ENCODE results near the gene NRL. TPM values are rescaled to one million over a fixed set of nuclear protein-coding genes. Genes with fewer than 3 reads are reported as not detected.

Gene NRL
- total and polyA plus RNA-seq, 2 donors: 0.85 to 2.9 TPM

- WGBS: 93% methylated on average over 3 of the region's 3 CpGs
- H3K27ac ChIP-seq (ENCODE audit: low read depth): no peak overlapping the region
- H3K4me1 ChIP-seq (ENCODE audit: insufficient read depth): no peaks in the 10 kb centered on the region
- H3K4me3 ChIP-seq (ENCODE audit: low read depth, low read length): no peak overlapping the region
- no peak for DNase-seq (ENCODE audit: extremely low spot score)
- peaks cover 4% of the 10 kb centered on the region for H3K36me3 ChIP-seq (ENCODE audit: insufficient read depth)
Observed at GRCh38 chr14:24149302-24149969, 34.7 kb upstream of the NRL start.

- WGBS: 6% methylated on average over 29 of the region's 29 CpGs
- Histone ChIP-seq H3K36me3 (ENCODE audit: insufficient read depth) (peaks cover 4% of the 10 kb centered on the region), H3K4me1 (ENCODE audit: insufficient read depth) (no peaks in the 10 kb centered on the region), H3K27ac (ENCODE audit: low read depth) (peak overlapping the region; percentile 52), H3K4me3 (ENCODE audit: low read depth, low read length) (peak overlapping the region; percentile 74)
- no peak for DNase-seq (ENCODE audit: extremely low spot score)
Observed at GRCh38 chr14:24147761-24148428, 33.1 kb upstream of the NRL start.

- peak; percentile 97 for DNase-seq (ENCODE audit: extremely low spot score)
- under 1% methylated on average over 57 of the region's 57 CpGs for WGBS
- H3K4me3 ChIP-seq (ENCODE audit: low read depth, low read length): peak within 1 kb of the TSS; percentile 74
- H3K4me1 ChIP-seq (ENCODE audit: insufficient read depth): no peaks in the 10 kb centered on the region
- H3K27ac ChIP-seq (ENCODE audit: low read depth): peak within 1 kb of the TSS; percentile 87
- peaks cover 4% of the 10 kb centered on the region for H3K36me3 ChIP-seq (ENCODE audit: insufficient read depth)
Observed at GRCh38 chr14:24146978-24147760, 32.4 kb upstream of the NRL start, which contains the start of gene RNF31. Gene RNF31, plus strand, starts transcription at chr14:24147498. Its CDS starts 201 bp downstream, at chr14:24147699.

- DNase-seq (ENCODE audit: extremely low spot score): peak; percentile 89
- Histone ChIP-seq H3K27ac (ENCODE audit: low read depth) (peak within 1 kb of the TSS; percentile 87), H3K4me3 (ENCODE audit: low read depth, low read length) (peak within 1 kb of the TSS; percentile 74), H3K36me3 (ENCODE audit: insufficient read depth) (peaks cover 4% of the 10 kb centered on the region), H3K4me1 (ENCODE audit: insufficient read depth) (no peaks in the 10 kb centered on the region)
- WGBS: under 1% methylated on average over 25 of the region's 25 CpGs
Observed at GRCh38 chr14:24146453-24146977, 31.8 kb upstream of the NRL start, which contains the start of gene PSME2. Gene PSME2, minus strand, starts transcription at chr14:24146610. Its CDS starts 29 bp downstream, at chr14:24146581.

GRCh38 chr14:24145690-24146452, 31.1 kb upstream of the NRL start:
- WGBS: 18% methylated on average over 9 of the region's 9 CpGs
- Histone ChIP-seq H3K27ac (ENCODE audit: low read depth) (peak overlapping the region; percentile 87), H3K4me1 (ENCODE audit: insufficient read depth) (no peaks in the 10 kb centered on the region), H3K36me3 (ENCODE audit: insufficient read depth) (peaks cover 4% of the 10 kb centered on the region), H3K4me3 (ENCODE audit: low read depth, low read length) (peak overlapping the region; percentile 56)
- DNase-seq (ENCODE audit: extremely low spot score): no peak

- Histone ChIP-seq H3K4me3 (ENCODE audit: low read depth, low read length) (no peak overlapping the region), H3K27ac (ENCODE audit: low read depth) (no peak overlapping the region), H3K36me3 (ENCODE audit: insufficient read depth) (no peaks in the 10 kb centered on the region), H3K4me1 (ENCODE audit: insufficient read depth) (no peaks in the 10 kb centered on the region)
- WGBS: 91% methylated on average over 2 of the region's 2 CpGs
- no peak for DNase-seq (ENCODE audit: extremely low spot score)
Observed at GRCh38 chr14:24145219-24145618, 30.5 kb upstream of the NRL start.

GRCh38 chr14:24144451-24144850, 29.7 kb upstream of the NRL start:
- Histone ChIP-seq H3K36me3 (ENCODE audit: insufficient read depth) (no peaks in the 10 kb centered on the region), H3K4me1 (ENCODE audit: insufficient read depth) (no peaks in the 10 kb centered on the region), H3K4me3 (ENCODE audit: low read depth, low read length) (no peak overlapping the region), H3K27ac (ENCODE audit: low read depth) (no peak overlapping the region)
- WGBS: 94% methylated on average over 1 of the region's 1 CpG
- DNase-seq (ENCODE audit: extremely low spot score): no peak

GRCh38 chr14:24143511-24143910, 28.8 kb upstream of the NRL start:
- no peak for DNase-seq (ENCODE audit: extremely low spot score)
- 94% methylated on average over 2 of the region's 2 CpGs for WGBS
- no peaks in the 10 kb centered on the region for H3K4me1 ChIP-seq (ENCODE audit: insufficient read depth)
- no peaks in the 10 kb centered on the region for H3K36me3 ChIP-seq (ENCODE audit: insufficient read depth)
- no peak overlapping the region for H3K27ac ChIP-seq (ENCODE audit: low read depth)
- no peak overlapping the region for H3K4me3 ChIP-seq (ENCODE audit: low read depth, low read length)

GRCh38 chr14:24141097-24141880, 26.5 kb upstream of the NRL start, which contains the start of gene EMC9:
Gene EMC9, minus strand, starts transcription at chr14:24141591. Its CDS starts 287 bp downstream, at chr14:24141304.
- under 1% methylated on average over 65 of the region's 65 CpGs for WGBS
- H3K27ac ChIP-seq (ENCODE audit: low read depth): peak within 1 kb of the TSS; percentile 77
- peak within 1 kb of the TSS; percentile 54 for H3K4me3 ChIP-seq (ENCODE audit: low read depth, low read length)
- peak; percentile 99 for DNase-seq (ENCODE audit: extremely low spot score)
- H3K4me1 ChIP-seq (ENCODE audit: insufficient read depth): no peaks in the 10 kb centered on the region
- peaks cover 1% of the 10 kb centered on the region for H3K36me3 ChIP-seq (ENCODE audit: insufficient read depth)

- H3K4me3 ChIP-seq (ENCODE audit: low read depth, low read length): no peak overlapping the region
Observed at GRCh38 chr14:24139272-24139934, 24.7 kb upstream of the NRL start.

GRCh38 chr14:24138396-24139271, 23.9 kb upstream of the NRL start:
- no peak overlapping the region for H3K27ac ChIP-seq (ENCODE audit: low read depth)

More at GRCh38 chr14:24139272-24139934, 24.7 kb upstream of the NRL start:
- DNase-seq (ENCODE audit: extremely low spot score): no peak
- Histone ChIP-seq H3K36me3 (ENCODE audit: insufficient read depth) (peaks cover 1% of the 10 kb centered on the region), H3K27ac (ENCODE audit: low read depth) (no peak overlapping the region), H3K4me1 (ENCODE audit: insufficient read depth) (no peaks in the 10 kb centered on the region)
- 93% methylated on average over 9 of the region's 9 CpGs for WGBS

More at GRCh38 chr14:24138396-24139271, 23.9 kb upstream of the NRL start:
- Histone ChIP-seq H3K4me1 (ENCODE audit: insufficient read depth) (no peaks in the 10 kb centered on the region), H3K36me3 (ENCODE audit: insufficient read depth) (peaks cover 1% of the 10 kb centered on the region), H3K4me3 (ENCODE audit: low read depth, low read length) (no peak overlapping the region)
- no peak for DNase-seq (ENCODE audit: extremely low spot score)
- 83% methylated on average over 13 of the region's 13 CpGs for WGBS

Measured in urinary bladder (tissue), 4 donors.